Endothelial cell of umbilical vein (primary cell): Measurements from ENCODE around the gene TFF1. TPM values are rescaled to one million over a fixed set of nuclear protein-coding genes. Genes with fewer than 3 reads are reported as not detected.

Experiments
- BruUV-seq: library from RNA; stranded (reverse); fragments of 400-500 nt; replicated peaks from 2 replicates; lab custom pipeline; 2021; lab: Mats Ljungman, UMichigan
- CTCF ChIA-PET: fragments of 300-600, 350-600 bp; sonication (Branson Sonifier 250); formaldehyde crosslinking; loops from one replicate; lab custom pipeline; 2021; ENCODE audit warnings: antibody characterized with exemption, inconsistent platforms; lab: Charles Lee
- POLR2A ChIA-PET: fragments of 300-600, 350-600 bp; sonication (Branson Sonifier 250); formaldehyde crosslinking; loops from one replicate; lab custom pipeline; 2021; ENCODE audit warnings: antibody characterized with exemption, inconsistent platforms; lab: Charles Lee
- DNase-seq: peaks from one replicate; pipeline ENCODE4 v3.0.0-alpha.2; 2011; ENCODE audit warnings: low read depth, low spot score
- FAIRE-seq: peaks from 2 replicates; lab custom pipeline; 2011; peaks lifted over from hg19 to GRCh38; lab: Jason Lieb, UNC
- H2AFZ ChIP-seq: 2 replicates; pipeline ENCODE4 v1.6.0; 2012; ENCODE audit warnings: low read depth, low read length, control low read depth, inconsistent platforms
- H3K27ac ChIP-seq: 2 replicates; pipeline ENCODE4 v1.5.1; 2011; ENCODE audit warnings: low read depth, mild to moderate bottlenecking, control low read depth, low read length, moderate library complexity; ENCODE audit not compliant: insufficient read depth
- H3K27me3 ChIP-seq, 2 experiments: 2 replicates each; pipeline versions ENCODE4 v1.6.0 to v1.6.1; 2011; ENCODE audit warnings: low read length in 2 of 2, mixed read lengths in 1 of 2; ENCODE audit not compliant: control insufficient read depth in 2 of 2, insufficient read depth in 2 of 2
- H3K36me3 ChIP-seq, 2 experiments: 2 replicates in 1 of 2; 3 replicates in 1 of 2; pipeline ENCODE4 v1.5.1; 2011; ENCODE audit warnings: low read length in 2 of 2, mild to moderate bottlenecking in 1 of 2, moderate library complexity in 1 of 2; ENCODE audit not compliant: control insufficient read depth in 2 of 2, insufficient read depth in 2 of 2; ENCODE audit errors: extremely low read depth in 1 of 2
- H3K4me1 ChIP-seq: 3 replicates; pipeline ENCODE4 v1.5.1; 2011; ENCODE audit warnings: mild to moderate bottlenecking, low read length; ENCODE audit not compliant: control insufficient read depth, insufficient read depth; ENCODE audit errors: extremely low read depth
- H3K4me2 ChIP-seq: 2 replicates; pipeline ENCODE4 v1.6.1; 2011; ENCODE audit warnings: low read length, control low read depth, mixed read lengths; ENCODE audit not compliant: insufficient read depth
- H3K4me3 ChIP-seq, 3 experiments: fragments of 200-600 bp in 1 of 3; sonication (generic), shearing (Covaris generic) in 1 of 3; replicated peaks in 1 of 3; 2 replicates each; pipeline ENCODE4 v1.5.1; 2011 to 2016; ENCODE audit warnings: control low read depth in 3 of 3, low read length in 3 of 3, mild to moderate bottlenecking in 2 of 3, inconsistent platforms in 1 of 3, low read depth in 1 of 3, moderate library complexity in 1 of 3; ENCODE audit not compliant: insufficient read depth in 1 of 3
- H3K79me2 ChIP-seq: 2 replicates; pipeline ENCODE4 v1.6.0; 2012; ENCODE audit warnings: low read length, inconsistent platforms; ENCODE audit not compliant: control insufficient read depth, insufficient read depth
- H3K9ac ChIP-seq: replicated peaks from 2 replicates; pipeline ENCODE3; 2011; ENCODE audit warnings: low read length, control low read depth; ENCODE audit not compliant: insufficient read depth; ENCODE audit errors: extremely low read depth
- H3K9me1 ChIP-seq: replicated peaks from 3 replicates; pipeline ENCODE4 v1.6.0; 2011; ENCODE audit warnings: mild to moderate bottlenecking, low read length; ENCODE audit not compliant: control insufficient read depth, insufficient read depth; ENCODE audit errors: extremely low read depth
- H3K9me3 ChIP-seq: replicated peaks from 2 replicates; pipeline ENCODE4 v1.5.1; 2012; ENCODE audit warnings: low read length, inconsistent platforms; ENCODE audit not compliant: control insufficient read depth, insufficient read depth
- H4K20me1 ChIP-seq: replicated peaks from 2 replicates; pipeline ENCODE3; 2011; ENCODE audit warnings: mild to moderate bottlenecking, low read length; ENCODE audit not compliant: control insufficient read depth, insufficient read depth; ENCODE audit errors: extremely low read depth
- CTCF ChIP-seq, 2 donors: IDR thresholded peaks; 1 replicate in 1 of 2; 2 replicates in 1 of 2; pipeline ENCODE4 v1.5.1; 2011; ENCODE audit warnings: low read length in 2 of 2, mild to moderate bottlenecking in 2 of 2, moderate library complexity in 2 of 2, control low read depth in 1 of 2, inconsistent platforms in 1 of 2, low read depth in 1 of 2; ENCODE audit not compliant: insufficient read depth in 1 of 2; ENCODE audit errors: extremely low read depth in 1 of 2
- EZH2 ChIP-seq: IDR thresholded peaks from 2 replicates; pipeline ENCODE4 v1.6.1; 2012; ENCODE audit warnings: borderline replicate concordance, low read depth, mild to moderate bottlenecking, moderate library complexity, low read length, inconsistent platforms; ENCODE audit not compliant: severe bottlenecking
- FOS ChIP-seq: IDR thresholded peaks from 2 replicates; pipeline ENCODE4 v1.6.1; 2011; ENCODE audit warnings: mild to moderate bottlenecking, low read length, moderate library complexity, borderline replicate concordance; ENCODE audit not compliant: insufficient read depth
- GATA2 ChIP-seq: IDR thresholded peaks from 2 replicates; pipeline ENCODE4 v1.7.0; 2011; ENCODE audit warnings: low read depth, mild to moderate bottlenecking, moderate library complexity, mixed read lengths, low read length; ENCODE audit not compliant: insufficient read length, insufficient read depth
- JUN ChIP-seq: IDR thresholded peaks from 2 replicates; pipeline ENCODE4 v1.6.1; 2011; ENCODE audit warnings: borderline replicate concordance, low read depth; ENCODE audit not compliant: insufficient read length, insufficient read depth
- MAX ChIP-seq: IDR thresholded peaks from 2 replicates; pipeline ENCODE4 v1.6.1; 2011; ENCODE audit not compliant: insufficient read depth, insufficient read length
- MYC ChIP-seq: IDR thresholded peaks from one replicate; pipeline ENCODE4 v1.6.1; 2011; ENCODE audit warnings: mild to moderate bottlenecking, low read depth, low read length
- POLR2A ChIP-seq: IDR thresholded peaks from 2 replicates; pipeline ENCODE4 v1.6.1; 2012; ENCODE audit warnings: low read depth, mild to moderate bottlenecking, control low read depth, low read length
- POLR2AphosphoS5 ChIP-seq: IDR thresholded peaks from 2 replicates; pipeline ENCODE4 v1.6.1; 2012; ENCODE audit warnings: low read depth, mild to moderate bottlenecking, control low read depth, low read length, moderate library complexity; ENCODE audit not compliant: insufficient read depth
- dilution Hi-C: fragments of 300-500 bp; cut with MboI; formaldehyde crosslinking; loops from one replicate; pipeline ENCODE4 v1.15.0; 2019; ENCODE audit warnings: low sequenced_read_pairs; ENCODE audit not compliant: extremely low pct_ligation_motif_present
- intact Hi-C: fragments of 100-400 bp; cut with micrococcal nuclease; formaldehyde crosslinking; loops from one replicate; pipeline ENCODE4 v1.10.0; 2022
- polyA plus RNA-seq, 4 experiments: library from polyadenylated mRNA; depleted of rRNA in 3 of 4; stranded (reverse) in 3 of 4; unstranded in 1 of 4; fragments of >200 nt; gene quantifications; 2 replicates each; pipeline versions ENCODE4 v1.2.1 to v1.2.3, GENCODE V29; 2011 to 2012; ENCODE audit warnings: missing spikeins in 1 of 4
- total RNA-seq: library from RNA; stranded (reverse); gene quantifications from 2 replicates; pipeline ENCODE4 v1.2.3, GENCODE V29; 2021

Gene TFF1
- total and polyA plus RNA-seq, 2 donors (not counting 3 experiments of a cell fraction or from before 2014, with no cell fraction given): not detected

- Histone ChIP-seq H3K4me2 (no peak overlapping the region), H3K36me3 (no peaks in the 10 kb centered on the region), H3K4me3 (no peak overlapping the region), H2AFZ (no peak overlapping the region), H4K20me1 (no peaks in the 10 kb centered on the region), H3K27me3 (peaks cover 2 to 19% of the 10 kb centered on the region in 2 experiments), H3K79me2 (no peaks in the 10 kb centered on the region), H3K9ac (no peak overlapping the region), H3K9me1 (no peaks in the 10 kb centered on the region), H3K4me1 (no peaks in the 10 kb centered on the region), H3K9me3 (no peaks in the 10 kb centered on the region), H3K27ac (no peak overlapping the region)
- ChIA-PET CTCF (no interaction called here), POLR2A (no interaction called here)
- DNase-seq (no peak), FAIRE-seq (no peak)
- dilution Hi-C loops: no loop called here
- intact Hi-C loops: no loop called here
- no peak for TF ChIP-seq POLR2AphosphoS5
- no peak for TF ChIP-seq MAX
- TF ChIP-seq MYC: no peak
- no peak for TF ChIP-seq CTCF (IDR thresholded peaks at IDR 0.05; ENCODE audit: extremely low read depth in 1 of 2, insufficient read depth in 1 of 2, low read depth in 1 of 2, low read length in 2 of 2)
- no peak for TF ChIP-seq POLR2A
- TF ChIP-seq EZH2: no peak
- TF ChIP-seq FOS: no peak
- no peak for TF ChIP-seq JUN
- TF ChIP-seq GATA2: no peak
- no TSS peak for BruUV-seq
These were observed 21.6 kb upstream of the TFF1 start for GRCh38 chr21:42387843-42388340.
